A673 (cell line): ENCODE measurements around the gene NSUN6. TPM values are rescaled to one million over a fixed set of nuclear protein-coding genes. Genes with fewer than 3 reads are reported as not detected.
"Not testable (repeated sequence)": the region's sequence is repeated elsewhere in the genome, so short reads cannot be mapped to it uniquely, and the experiment has no call there.

Experiments used
- BruUV-seq: library from RNA; stranded (reverse); fragments of 400-500 nt; replicated peaks from 2 replicates; lab custom pipeline; 2021; lab: Mats Ljungman, UMichigan
- CTCF ChIA-PET: fragments of 300-600 bp; sonication (Branson Sonifier 250); formaldehyde crosslinking; loops from one replicate; lab custom pipeline; 2022; ENCODE audit warnings: antibody characterized with exemption; lab: Charles Lee
- POLR2A ChIA-PET: fragments of 300-600 bp; sonication (Branson Sonifier 250); formaldehyde crosslinking; loops from one replicate; lab custom pipeline; 2022; ENCODE audit warnings: antibody characterized with exemption; ENCODE audit not compliant: low non-redundant PET; lab: Charles Lee
- DNase-seq: peaks from one replicate; pipeline ENCODE4 v3.0.0-alpha.2; 2015; ENCODE audit warnings: low spot score
- H3K27ac ChIP-seq: fragments of 200-600 bp; sonication (generic); 2 replicates; pipeline ENCODE4 v1.5.1; 2016; ENCODE audit warnings: mixed run types, low read depth, mild to moderate bottlenecking, mixed read lengths, antibody characterized with exemption, low read length; ENCODE audit not compliant: poor library complexity, severe bottlenecking
- H3K27me3 ChIP-seq: fragments of 200-600 bp; sonication (generic); replicated peaks from 2 replicates; pipeline ENCODE4 v1.6.1; 2017; ENCODE audit warnings: mixed run types, low read depth, mild to moderate bottlenecking, mixed read lengths, antibody characterized with exemption, low read length; ENCODE audit not compliant: insufficient read depth, poor library complexity
- H3K36me3 ChIP-seq: fragments of 200-600 bp; sonication (generic); 2 replicates; pipeline ENCODE4 v1.6.1; 2016; ENCODE audit warnings: mixed run types, mild to moderate bottlenecking, mixed read lengths, antibody characterized with exemption, low read length; ENCODE audit not compliant: insufficient read depth, poor library complexity, severe bottlenecking
- H3K4me1 ChIP-seq: fragments of 200-600 bp; sonication (generic); 2 replicates; pipeline ENCODE4 v1.6.1; 2017; ENCODE audit warnings: mixed run types, mild to moderate bottlenecking, mixed read lengths, antibody characterized with exemption, low read length; ENCODE audit not compliant: insufficient read depth, poor library complexity, severe bottlenecking
- H3K4me3 ChIP-seq: fragments of 200-600 bp; sonication (generic); 2 replicates; pipeline ENCODE4 v1.5.1; 2016; ENCODE audit warnings: low read depth, mixed run types, mild to moderate bottlenecking, mixed read lengths, low read length; ENCODE audit not compliant: poor library complexity, severe bottlenecking
- H3K9me3 ChIP-seq: fragments of 200-600 bp; sonication (generic); 2 replicates; pipeline ENCODE4 v1.6.1; 2016; ENCODE audit warnings: mixed run types, low read depth, mild to moderate bottlenecking, mixed read lengths, antibody characterized with exemption, low read length; ENCODE audit not compliant: poor library complexity, severe bottlenecking
- EZH2 ChIP-seq: fragments of 200-600 bp; sonication (generic); IDR thresholded peaks from 2 replicates; pipeline ENCODE4 v1.6.1; 2017; ENCODE audit warnings: borderline replicate concordance, low read depth, mild to moderate bottlenecking, mixed read lengths, antibody characterized with exemption, low read length; ENCODE audit not compliant: poor library complexity, severe bottlenecking
- intact Hi-C: fragments of 100-400 bp; cut with micrococcal nuclease; formaldehyde crosslinking; loops from one replicate; pipeline ENCODE4 v1.10.0; 2022; ENCODE audit not compliant: unreplicated experiment
- total RNA-seq: library from RNA; stranded (reverse); gene quantifications from 2 replicates; pipeline ENCODE4 v1.2.3, GENCODE V29; 2021
- TF ChIP-seq, protein P1 (sequence below): fragments of 300-800, 200-600 bp; sonication (generic); conservative IDR thresholded peaks from 2 replicates; pipeline ENCODE4 v1.5.1; 2017; ENCODE audit warnings: low read depth, mild to moderate bottlenecking, antibody characterized with exemption, low read length, moderate library complexity, mixed read lengths

Gene NSUN6
- total RNA-seq, 1 experiment from 2014 or later: 16.4 TPM

GRCh38 chr10:18601321-18601720 is 50.1 kb downstream of the NSUN6 start:
- BruUV-seq: no TSS peak
- CTCF ChIA-PET: no interaction called here
- TF ChIP-seq, protein P1, sequence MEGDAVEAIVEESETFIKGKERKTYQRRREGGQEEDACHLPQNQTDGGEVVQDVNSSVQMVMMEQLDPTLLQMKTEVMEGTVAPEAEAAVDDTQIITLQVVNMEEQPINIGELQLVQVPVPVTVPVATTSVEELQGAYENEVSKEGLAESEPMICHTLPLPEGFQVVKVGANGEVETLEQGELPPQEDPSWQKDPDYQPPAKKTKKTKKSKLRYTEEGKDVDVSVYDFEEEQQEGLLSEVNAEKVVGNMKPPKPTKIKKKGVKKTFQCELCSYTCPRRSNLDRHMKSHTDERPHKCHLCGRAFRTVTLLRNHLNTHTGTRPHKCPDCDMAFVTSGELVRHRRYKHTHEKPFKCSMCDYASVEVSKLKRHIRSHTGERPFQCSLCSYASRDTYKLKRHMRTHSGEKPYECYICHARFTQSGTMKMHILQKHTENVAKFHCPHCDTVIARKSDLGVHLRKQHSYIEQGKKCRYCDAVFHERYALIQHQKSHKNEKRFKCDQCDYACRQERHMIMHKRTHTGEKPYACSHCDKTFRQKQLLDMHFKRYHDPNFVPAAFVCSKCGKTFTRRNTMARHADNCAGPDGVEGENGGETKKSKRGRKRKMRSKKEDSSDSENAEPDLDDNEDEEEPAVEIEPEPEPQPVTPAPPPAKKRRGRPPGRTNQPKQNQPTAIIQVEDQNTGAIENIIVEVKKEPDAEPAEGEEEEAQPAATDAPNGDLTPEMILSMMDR: no peak
- no peak for TF ChIP-seq EZH2
- no peaks in the 10 kb centered on the region for H3K9me3 ChIP-seq
- POLR2A ChIA-PET: no interaction called here
- DNase-seq: no peak
- H3K27me3 ChIP-seq: no peaks in the 10 kb centered on the region
- intact Hi-C loops: no loop called here
- no peak overlapping the region for H3K4me3 ChIP-seq
- no peaks in the 10 kb centered on the region for H3K4me1 ChIP-seq
- H3K36me3 ChIP-seq: no peaks in the 10 kb centered on the region
- H3K27ac ChIP-seq: no peak overlapping the region

GRCh38 chr10:18599392-18599791 is 52.0 kb downstream of the NSUN6 start:
- no TSS peak for BruUV-seq
- POLR2A ChIA-PET: no interaction called here
- TF ChIP-seq EZH2: no peak
- TF ChIP-seq, protein P1: no peak
- CTCF ChIA-PET: no interaction called here
- intact Hi-C loops: no loop called here
- H3K4me1 ChIP-seq: no peaks in the 10 kb centered on the region
- no peaks in the 10 kb centered on the region for H3K27me3 ChIP-seq
- DNase-seq: no peak
- no peaks in the 10 kb centered on the region for H3K9me3 ChIP-seq
- no peak overlapping the region for H3K4me3 ChIP-seq
- no peak overlapping the region for H3K27ac ChIP-seq
- H3K36me3 ChIP-seq: peaks cover 9% of the 10 kb centered on the region

- H3K4me3 ChIP-seq: no peak overlapping the region
- BruUV-seq: no TSS peak
- no peak for TF ChIP-seq EZH2
- TF ChIP-seq, protein P1: peak; percentile 57
- H3K36me3 ChIP-seq: peaks cover 9% of the 10 kb centered on the region
- H3K4me1 ChIP-seq: no peaks in the 10 kb centered on the region
- DNase-seq: peak; percentile 32
- intact Hi-C loops: no loop called here
- no peak overlapping the region for H3K27ac ChIP-seq
- H3K9me3 ChIP-seq: no peaks in the 10 kb centered on the region
- ChIA-PET CTCF (no interaction called here), POLR2A (no interaction called here)
- H3K27me3 ChIP-seq: no peaks in the 10 kb centered on the region
These were observed 56.7 kb downstream of the NSUN6 start for GRCh38 chr10:18594574-18595156.

- H3K4me1 ChIP-seq, POLR2A ChIA-PET, BruUV-seq, DNase-seq, intact Hi-C loops, H3K4me3 ChIP-seq, H3K27me3 ChIP-seq, H3K9me3 ChIP-seq, H3K27ac ChIP-seq, CTCF ChIA-PET: not testable (repeated sequence)
- H3K36me3 ChIP-seq: peaks cover 12% of the 10 kb centered on the region
These were observed 60.2 kb downstream of the NSUN6 start for GRCh38 chr10:18591141-18591540.

DNA sequence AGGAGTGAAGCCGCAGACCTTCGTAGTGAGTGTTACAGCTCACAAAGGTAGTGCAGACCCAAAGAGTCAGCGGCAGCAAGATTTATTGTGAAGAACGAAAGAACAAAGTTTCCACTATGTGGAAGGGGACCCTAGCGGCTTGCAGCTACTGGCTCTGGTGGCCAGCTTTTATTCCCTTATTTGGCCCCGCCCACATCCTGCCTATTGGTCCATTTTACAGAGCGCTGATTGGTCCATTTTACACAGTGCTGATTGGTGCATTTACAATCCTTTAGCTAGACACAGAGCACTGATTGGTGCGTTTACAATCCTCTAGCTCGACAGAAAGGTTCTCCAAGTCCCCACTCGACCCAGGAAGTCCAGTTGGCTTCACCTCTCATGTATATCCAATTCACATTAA is 64.8 kb downstream of the NSUN6 start:
- POLR2A ChIA-PET, H3K4me3 ChIP-seq, BruUV-seq, H3K9me3 ChIP-seq, H3K27me3 ChIP-seq, DNase-seq, CTCF ChIA-PET, H3K4me1 ChIP-seq, H3K36me3 ChIP-seq, H3K27ac ChIP-seq, intact Hi-C loops: not testable (repeated sequence)
